SK-N-MC (cell line): ENCODE data around the gene ADRM1.

Experiments used
- EZH2 ChIP-seq: fragments of 200-600 bp; sonication (generic); IDR thresholded peaks from one replicate; pipeline ENCODE4 v1.6.1; 2017; ENCODE audit warnings: antibody characterized with exemption
- POLR2AphosphoS5 ChIP-seq: IDR thresholded peaks from 2 replicates; pipeline ENCODE4 v1.6.1; 2012; ENCODE audit warnings: mild to moderate bottlenecking, low read depth, low read length, borderline replicate concordance

DNA sequence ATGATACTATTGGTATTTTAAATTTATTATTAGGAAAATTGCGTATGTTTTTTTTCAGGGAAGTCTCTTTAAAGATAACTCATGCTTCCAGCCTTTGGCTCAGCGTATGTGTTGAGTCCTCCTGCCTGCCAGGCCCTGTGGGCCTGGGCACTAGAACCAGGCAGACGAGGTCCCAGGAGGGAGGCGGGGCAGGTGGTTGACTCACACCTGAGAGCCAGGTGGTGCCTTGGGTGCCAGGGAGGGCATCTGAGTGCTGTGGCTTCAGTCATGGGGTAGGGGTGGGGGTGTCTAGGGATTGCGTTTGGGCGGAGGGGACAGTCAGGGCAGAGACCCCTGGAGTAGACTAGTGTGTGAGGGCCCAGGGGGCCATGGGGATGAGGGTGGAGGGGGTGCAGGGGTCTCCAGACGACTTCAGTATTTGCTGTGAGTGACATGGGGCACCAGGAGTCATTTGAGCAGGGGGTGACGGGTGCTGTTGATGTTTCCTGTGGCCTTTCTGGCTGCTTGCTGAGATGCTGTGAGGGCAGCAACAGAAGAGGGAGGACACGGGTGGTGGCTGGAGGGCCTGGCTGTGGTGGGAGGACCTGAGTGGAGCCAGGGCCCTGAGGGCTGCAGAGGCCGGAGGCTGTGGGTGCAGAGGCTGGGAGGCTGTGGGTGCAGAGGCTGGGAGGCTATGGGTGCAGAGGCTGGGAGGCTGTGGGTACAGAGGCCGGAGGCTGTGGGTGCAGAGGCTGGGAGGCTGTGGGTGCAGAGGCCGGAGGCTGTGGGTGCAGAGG lies 14.8 kb upstream of the ADRM1 start:
- no peak for TF ChIP-seq POLR2AphosphoS5
- TF ChIP-seq EZH2: no peak
